Gastroesophageal sphincter (tissue), 4 donors: ENCODE measurements around the gene WDR37. TPM values are rescaled to one million over a fixed set of nuclear protein-coding genes. Genes with fewer than 3 reads are reported as not detected.

Experiments
- ATAC-seq: fragments of 150-250 bp; one replicate; pipeline ENCODE4 v1.9.1; 2016; ENCODE audit warnings: mild to moderate bottlenecking, moderate library complexity
- H3K27ac ChIP-seq, 4 donors: fragments of 200-600 bp; sonication (generic) in 3 of 4; 1 replicate in 3 of 4; 2 replicates in 1 of 4; pipeline ENCODE4 v1.5.1; 2016 to 2019
- H3K27me3 ChIP-seq: fragments of 200-600 bp; sonication (generic); one replicate; pipeline ENCODE4 v1.5.1; 2019
- H3K36me3 ChIP-seq, 2 donors: fragments of 200-600 bp; sonication (generic); one replicate each; pipeline ENCODE4 v1.5.1; 2019; ENCODE audit warnings: control low read depth in 1 of 2
- H3K4me1 ChIP-seq, 3 donors: fragments of 200-600 bp; sonication (generic); 1 replicate in 2 of 3; 2 replicates in 1 of 3; pipeline ENCODE4 v1.5.1; 2016 to 2019; ENCODE audit warnings: control low read depth in 2 of 3
- H3K4me3 ChIP-seq, 2 donors: fragments of 200-600 bp; sonication (generic); one replicate each; pipeline ENCODE4 v1.5.1; 2019; ENCODE audit warnings: mild to moderate bottlenecking in 1 of 2, moderate library complexity in 1 of 2
- H3K9me3 ChIP-seq, 3 donors: fragments of 200-600 bp; sonication (generic); one replicate each; pipeline ENCODE4 v1.5.1; 2017 to 2019; ENCODE audit warnings: control low read depth in 2 of 3
- CTCF ChIP-seq, 4 experiments: fragments of 200-600 bp in 2 of 4; fragments of 450-650 bp in 2 of 4; sonication (generic) in 1 of 4; IDR thresholded peaks; one replicate each; pipeline ENCODE4 v1.5.1; 2017 to 2019; ENCODE audit warnings: antibody characterized with exemption in 4 of 4, mild to moderate bottlenecking in 2 of 4, moderate library complexity in 2 of 4
- EP300 ChIP-seq: sonication (generic); formaldehyde crosslinking; IDR thresholded peaks from one replicate; pipeline ENCODE4 v1.6.1; 2017; ENCODE audit warnings: antibody characterized with exemption, mild to moderate bottlenecking
- POLR2A ChIP-seq, 2 donors: fragments of 450-650 bp; IDR thresholded peaks; one replicate each; pipeline ENCODE4 v1.6.1; 2017; ENCODE audit warnings: antibody characterized with exemption in 2 of 2, mild to moderate bottlenecking in 2 of 2, moderate library complexity in 1 of 2
- POLR2AphosphoS5 ChIP-seq: sonication (generic); formaldehyde crosslinking; IDR thresholded peaks from one replicate; pipeline ENCODE4 v1.6.1; 2017; ENCODE audit warnings: antibody characterized with exemption
- WGBS, 2 donors: methylation state at CpG; one replicate each; pipeline ENCODE4 v1.1.5; 2018; ENCODE audit warnings: low coverage in 1 of 2; 5-methylcytosine and 5-hydroxymethylcytosine counted together
- total RNA-seq, 4 donors: library from RNA; depleted of rRNA; stranded (reverse); fragments of >200 nt; gene quantifications; one replicate each; pipeline ENCODE4 v1.1.0, GENCODE V29; 2016

The WDR37 gene
- total RNA-seq, 4 donors from 2014 or later, result 11.4 to 16.7 (median 13.9) TPM

GRCh38 chr10:1130995-1131790 lies 75.0 kb downstream of the WDR37 start:
- Histone ChIP-seq H3K4me3 (no peak overlapping the region), H3K27me3 (no peaks in the 10 kb centered on the region), H3K36me3 (peaks cover 0 to 67% of the 10 kb centered on the region in 2 donors), H3K4me1 (no peaks in the 10 kb centered on the region), H3K9me3 (no peaks in the 10 kb centered on the region), H3K27ac (no peak overlapping the region)
- no peak for ATAC-seq
- TF ChIP-seq CTCF (IDR thresholded peaks at IDR 0.05) (no peak), POLR2A (IDR thresholded peaks at IDR 0.05) (no peak), EP300 (no peak), POLR2AphosphoS5 (no peak)
- WGBS, 2 donors, result 85 to 93% methylated on average over 6 to 7 of the region's 12 CpGs

GRCh38 chr10:1132584-1132983 lies 76.4 kb downstream of the WDR37 start:
- Histone ChIP-seq H3K27me3 (no peaks in the 10 kb centered on the region), H3K27ac (no peak overlapping the region), H3K4me1 (no peaks in the 10 kb centered on the region), H3K9me3 (no peaks in the 10 kb centered on the region), H3K36me3 (peaks cover 0 to 55% of the 10 kb centered on the region in 2 donors), H3K4me3 (no peak overlapping the region)
- no peak for TF ChIP-seq POLR2A (IDR thresholded peaks at IDR 0.05)
- TF ChIP-seq POLR2AphosphoS5, result no peak
- TF ChIP-seq CTCF (IDR thresholded peaks at IDR 0.05), result no peak
- no peak for TF ChIP-seq EP300
- no peak for ATAC-seq
- 72 to 77% methylated on average over 3 to 5 of the region's 10 CpGs for WGBS, 2 donors

GRCh38 chr10:1133495-1134045 lies 77.4 kb downstream of the WDR37 start:
- WGBS, 2 donors, result 72 to 95% methylated on average over 2 to 3 of the region's 3 CpGs
- no peak for TF ChIP-seq POLR2A (IDR thresholded peaks at IDR 0.05)
- TF ChIP-seq EP300, result no peak
- TF ChIP-seq CTCF (IDR thresholded peaks at IDR 0.05), result no peak
- TF ChIP-seq POLR2AphosphoS5, result no peak
- no peaks in the 10 kb centered on the region for H3K4me1 ChIP-seq
- ATAC-seq, result no peak
- H3K27me3 ChIP-seq, result no peaks in the 10 kb centered on the region
- H3K4me3 ChIP-seq, result no peak overlapping the region
- H3K9me3 ChIP-seq, result peaks cover 0 to 5% (median 0%) of the 10 kb centered on the region in 3 donors
- H3K27ac ChIP-seq, result no peak overlapping the region
- peaks cover 0 to 45% of the 10 kb centered on the region in 2 donors for H3K36me3 ChIP-seq

- Histone ChIP-seq H3K27ac (no peak overlapping the region), H3K4me1 (no peaks in the 10 kb centered on the region), H3K4me3 (no peak overlapping the region), H3K27me3 (no peaks in the 10 kb centered on the region), H3K36me3 (peaks cover 0 to 39% of the 10 kb centered on the region in 2 donors), H3K9me3 (peaks cover 0 to 11% (median 0%) of the 10 kb centered on the region in 3 donors)
- TF ChIP-seq CTCF (IDR thresholded peaks at IDR 0.05), result no peak
- TF ChIP-seq EP300, result no peak
- TF ChIP-seq POLR2AphosphoS5, result no peak
- TF ChIP-seq POLR2A (IDR thresholded peaks at IDR 0.05), result no peak
- 67% methylated on average over 1 of the region's 2 CpGs; no CpG with 5 or more reads in 1 of the 2 donors for WGBS, 2 donors
- ATAC-seq, result no peak
These were observed 78.0 kb downstream of the WDR37 start for GRCh38 chr10:1134156-1134555.

- Histone ChIP-seq H3K4me1 (no peaks in the 10 kb centered on the region), H3K36me3 (peaks cover 0 to 18% of the 10 kb centered on the region in 2 donors), H3K9me3 (peaks cover 0 to 15% (median 0%) of the 10 kb centered on the region in 3 donors), H3K27me3 (no peaks in the 10 kb centered on the region), H3K4me3 (no peak overlapping the region), H3K27ac (no peak overlapping the region)
- ATAC-seq, result no peak
- TF ChIP-seq EP300 (no peak), POLR2AphosphoS5 (no peak), POLR2A (IDR thresholded peaks at IDR 0.05) (no peak), CTCF (IDR thresholded peaks at IDR 0.05) (no peak)
These were observed 80.1 kb downstream of the WDR37 start for GRCh38 chr10:1136268-1136667.
